WTC11 (cell line): ENCODE measurements around the gene TOR3A. TPM values are rescaled to one million over a fixed set of nuclear protein-coding genes. Genes with fewer than 3 reads are reported as not detected.

Experiments
- ATAC-seq: fragments of 200-7000 bp; cut with Tn5 transposase; 2 replicates; pipeline ENCODE4 v1.10.0; 2021; ENCODE audit warnings: mild to moderate bottlenecking, moderate library complexity
- CTCF ChIA-PET: fragments of 300-600 bp; sonication (Branson Sonifier 250); formaldehyde crosslinking; loops from one replicate; lab custom pipeline; 2021; ENCODE audit warnings: antibody characterized with exemption; lab: Charles Lee
- POLR2A ChIA-PET: fragments of 350-600 bp; sonication (Branson Sonifier 250); formaldehyde crosslinking; loops from one replicate; lab custom pipeline; 2021; ENCODE audit warnings: antibody characterized with exemption; lab: Charles Lee
- DNase-seq: peaks from one replicate; pipeline ENCODE4 v3.0.0; 2021; ENCODE audit warnings: low spot score
- H3K27ac Mint-ChIP-seq: 2 replicates; pipeline ENCODE4 v1.8.0; 2021; ENCODE audit warnings: mixed read lengths
- H3K27me3 Mint-ChIP-seq: 2 replicates; pipeline ENCODE4 v1.8.0; 2021; ENCODE audit warnings: low read depth, mild to moderate bottlenecking, moderate library complexity, mixed read lengths
- H3K36me3 Mint-ChIP-seq: 2 replicates; pipeline ENCODE4 v1.8.0; 2021; ENCODE audit warnings: mixed read lengths
- H3K4me1 Mint-ChIP-seq: 2 replicates; pipeline ENCODE4 v1.8.0; 2022; ENCODE audit warnings: mixed read lengths
- H3K4me3 Mint-ChIP-seq: 2 replicates; pipeline ENCODE4 v1.8.0; 2021; ENCODE audit warnings: mild to moderate bottlenecking, moderate library complexity, mixed read lengths
- H3K9me3 Mint-ChIP-seq: 2 replicates; pipeline ENCODE4 v1.8.0; 2021; ENCODE audit warnings: mixed read lengths
- ATF1 ChIP-seq: sonication (generic); formaldehyde crosslinking; IDR thresholded peaks from 2 replicates; pipeline ENCODE4 v1.8.1; 2023; ENCODE audit warnings: mild to moderate bottlenecking, moderate library complexity, missing genetic modification reagents
- CREM ChIP-seq: sonication (generic); formaldehyde crosslinking; IDR thresholded peaks from 2 replicates; pipeline ENCODE4 v1.8.1; 2022; ENCODE audit warnings: mild to moderate bottlenecking, missing genetic modification reagents, moderate library complexity
- ELF4 ChIP-seq: sonication (generic); formaldehyde crosslinking; IDR thresholded peaks from 2 replicates; pipeline ENCODE4 v1.8.1; 2022; ENCODE audit warnings: low read depth, mild to moderate bottlenecking, moderate library complexity, missing genetic modification reagents
- EMX1 ChIP-seq: fragments of 250-450 bp; sonication (Bioruptor Pico); IDR thresholded peaks from 2 replicates; pipeline ENCODE4 v1.8.0; 2021; ENCODE audit warnings: mild to moderate bottlenecking
- GABPB1 ChIP-seq: sonication (generic); formaldehyde crosslinking; IDR thresholded peaks from 2 replicates; pipeline ENCODE4 v1.8.1; 2023; ENCODE audit warnings: mild to moderate bottlenecking, missing genetic modification reagents
- HMGA2 ChIP-seq: fragments of 250-450 bp; sonication (Bioruptor Pico); IDR thresholded peaks from 2 replicates; pipeline ENCODE4 v1.4.0; 2021; ENCODE audit warnings: mild to moderate bottlenecking, moderate library complexity
- JAZF1 ChIP-seq: fragments of 250-450 bp; sonication (Bioruptor Pico); IDR thresholded peaks from 2 replicates; pipeline ENCODE4 v1.9.0; 2021; ENCODE audit warnings: moderate library complexity, mild to moderate bottlenecking, inconsistent platforms
- KAT7 ChIP-seq: sonication (generic); formaldehyde crosslinking; IDR thresholded peaks from 2 replicates; pipeline ENCODE4 v1.8.1; 2023; ENCODE audit warnings: missing genetic modification reagents, mild to moderate bottlenecking, borderline replicate concordance
- NFATC4 ChIP-seq: fragments of 250-450 bp; sonication (Bioruptor Pico); IDR thresholded peaks from 2 replicates; pipeline ENCODE4 v1.9.0; 2021; ENCODE audit warnings: mild to moderate bottlenecking
- NR1H2 ChIP-seq: sonication (generic); formaldehyde crosslinking; IDR thresholded peaks from 2 replicates; pipeline ENCODE4 v1.9.0; 2021; ENCODE audit warnings: mild to moderate bottlenecking, moderate library complexity, missing genetic modification reagents
- OVOL2 ChIP-seq: fragments of 250-450 bp; sonication (Bioruptor Pico); IDR thresholded peaks from 2 replicates; pipeline ENCODE4 v1.9.0; 2021; ENCODE audit warnings: mild to moderate bottlenecking, borderline replicate concordance
- RORB ChIP-seq: fragments of 250-450 bp; sonication (Bioruptor Pico); IDR thresholded peaks from 2 replicates; pipeline ENCODE4 v1.9.0; 2021; ENCODE audit warnings: mild to moderate bottlenecking
- SP1 ChIP-seq: sonication (generic); formaldehyde crosslinking; conservative IDR thresholded peaks from 2 replicates; pipeline ENCODE4 v1.8.1; 2022; ENCODE audit warnings: missing genetic modification reagents
- STAT6 ChIP-seq: sonication (generic); formaldehyde crosslinking; conservative IDR thresholded peaks from 2 replicates; pipeline ENCODE4 v1.8.1; 2023; ENCODE audit warnings: mild to moderate bottlenecking, low read depth, missing genetic modification reagents, moderate library complexity
- TCF7 ChIP-seq: sonication (generic); formaldehyde crosslinking; IDR thresholded peaks from 2 replicates; pipeline ENCODE4 v1.8.0; 2022; ENCODE audit warnings: mild to moderate bottlenecking, low read depth, missing genetic modification reagents, moderate library complexity
- TEAD1 ChIP-seq: sonication (generic); formaldehyde crosslinking; IDR thresholded peaks from 2 replicates; pipeline ENCODE4 v1.8.0; 2022; ENCODE audit warnings: mild to moderate bottlenecking, missing genetic modification reagents
- TEAD4 ChIP-seq: sonication (generic); formaldehyde crosslinking; IDR thresholded peaks from 2 replicates; pipeline ENCODE4 v1.8.0; 2022; ENCODE audit warnings: mild to moderate bottlenecking, missing genetic modification reagents
- ZNF232 ChIP-seq: sonication (generic); formaldehyde crosslinking; IDR thresholded peaks from 2 replicates; pipeline ENCODE4 v1.8.0; 2022; ENCODE audit warnings: mild to moderate bottlenecking, missing genetic modification reagents
- ZNF281 ChIP-seq: sonication (generic); formaldehyde crosslinking; IDR thresholded peaks from 2 replicates; pipeline ENCODE4 v1.8.0; 2023; ENCODE audit warnings: mild to moderate bottlenecking, missing genetic modification reagents
- ZSCAN18 ChIP-seq: fragments of 250-450 bp; sonication (Bioruptor Pico); IDR thresholded peaks from 2 replicates; pipeline ENCODE4 v2.1.2; 2022; ENCODE audit warnings: mild to moderate bottlenecking, moderate library complexity
- total RNA-seq: library from RNA; stranded (reverse); gene quantifications from 3 replicates; pipeline ENCODE4 v1.2.3, GENCODE V29; 2021
- TF ChIP-seq, protein P1 (sequence below): sonication (generic); formaldehyde crosslinking; IDR thresholded peaks from 2 replicates; pipeline ENCODE4 v1.8.1; 2022; ENCODE audit warnings: low read depth, mild to moderate bottlenecking, moderate library complexity, missing genetic modification reagents, borderline replicate concordance
- TF ChIP-seq, protein P2 (sequence below): fragments of 250-450 bp; sonication (Bioruptor Pico); conservative IDR thresholded peaks from 2 replicates; pipeline ENCODE4 v1.9.0; 2021; ENCODE audit warnings: mild to moderate bottlenecking
- TF ChIP-seq, protein P3 (sequence below): fragments of 250-450 bp; sonication (Bioruptor Pico); IDR thresholded peaks from 2 replicates; pipeline ENCODE4 v1.9.0; 2021; ENCODE audit warnings: moderate library complexity, mild to moderate bottlenecking, inconsistent platforms, borderline replicate concordance
- TF ChIP-seq, protein P4 (sequence below): sonication (generic); formaldehyde crosslinking; IDR thresholded peaks from 2 replicates; pipeline ENCODE4 v1.8.1; 2023; ENCODE audit warnings: mild to moderate bottlenecking, missing genetic modification reagents, moderate library complexity

TOR3A gene
- total RNA-seq, 1 experiment from 2014 or later: 20.5 TPM

GRCh38 chr1:179108644-179109043 lies 26.8 kb downstream of the TOR3A start (continued):
- TF ChIP-seq ZNF281 (CRISPR knock-in tag) (no peak), SP1 (CRISPR knock-in tag) (no peak)

DNA sequence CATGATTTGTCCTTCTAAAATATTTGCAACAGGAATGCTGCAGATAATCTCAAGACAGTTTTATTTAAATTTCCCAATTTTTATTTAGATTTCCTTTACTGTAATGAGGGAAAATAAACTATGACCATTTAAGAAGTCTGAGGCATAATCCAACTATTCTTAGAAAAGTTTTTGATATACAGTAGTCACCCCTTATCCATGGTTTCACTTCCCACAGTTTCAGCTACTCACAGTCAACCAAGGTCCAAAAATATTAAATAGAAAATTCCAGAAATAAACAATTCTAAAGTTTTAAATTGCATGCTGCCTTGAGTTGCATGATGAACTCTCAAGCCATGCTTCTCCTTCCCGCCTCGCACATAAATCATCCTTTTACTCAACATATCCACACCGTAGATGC lies 33.3 kb downstream of the TOR3A start:
- H3K27ac Mint-ChIP-seq: peak overlapping the region; percentile 72; the same call in 1 of the 2 replicates
- H3K27me3 Mint-ChIP-seq: no peaks in the 10 kb centered on the region
- TF ChIP-seq ATF1 (CRISPR knock-in tag): no peak
- no peak for TF ChIP-seq NR1H2 (CRISPR knock-in tag)
- TF ChIP-seq, protein P1, sequence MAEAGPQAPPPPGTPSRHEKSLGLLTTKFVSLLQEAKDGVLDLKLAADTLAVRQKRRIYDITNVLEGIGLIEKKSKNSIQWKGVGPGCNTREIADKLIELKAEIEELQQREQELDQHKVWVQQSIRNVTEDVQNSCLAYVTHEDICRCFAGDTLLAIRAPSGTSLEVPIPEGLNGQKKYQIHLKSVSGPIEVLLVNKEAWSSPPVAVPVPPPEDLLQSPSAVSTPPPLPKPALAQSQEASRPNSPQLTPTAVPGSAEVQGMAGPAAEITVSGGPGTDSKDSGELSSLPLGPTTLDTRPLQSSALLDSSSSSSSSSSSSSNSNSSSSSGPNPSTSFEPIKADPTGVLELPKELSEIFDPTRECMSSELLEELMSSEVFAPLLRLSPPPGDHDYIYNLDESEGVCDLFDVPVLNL (CRISPR knock-in tag): no peak
- no peak for TF ChIP-seq STAT6 (CRISPR knock-in tag)
- TF ChIP-seq, protein P2, sequence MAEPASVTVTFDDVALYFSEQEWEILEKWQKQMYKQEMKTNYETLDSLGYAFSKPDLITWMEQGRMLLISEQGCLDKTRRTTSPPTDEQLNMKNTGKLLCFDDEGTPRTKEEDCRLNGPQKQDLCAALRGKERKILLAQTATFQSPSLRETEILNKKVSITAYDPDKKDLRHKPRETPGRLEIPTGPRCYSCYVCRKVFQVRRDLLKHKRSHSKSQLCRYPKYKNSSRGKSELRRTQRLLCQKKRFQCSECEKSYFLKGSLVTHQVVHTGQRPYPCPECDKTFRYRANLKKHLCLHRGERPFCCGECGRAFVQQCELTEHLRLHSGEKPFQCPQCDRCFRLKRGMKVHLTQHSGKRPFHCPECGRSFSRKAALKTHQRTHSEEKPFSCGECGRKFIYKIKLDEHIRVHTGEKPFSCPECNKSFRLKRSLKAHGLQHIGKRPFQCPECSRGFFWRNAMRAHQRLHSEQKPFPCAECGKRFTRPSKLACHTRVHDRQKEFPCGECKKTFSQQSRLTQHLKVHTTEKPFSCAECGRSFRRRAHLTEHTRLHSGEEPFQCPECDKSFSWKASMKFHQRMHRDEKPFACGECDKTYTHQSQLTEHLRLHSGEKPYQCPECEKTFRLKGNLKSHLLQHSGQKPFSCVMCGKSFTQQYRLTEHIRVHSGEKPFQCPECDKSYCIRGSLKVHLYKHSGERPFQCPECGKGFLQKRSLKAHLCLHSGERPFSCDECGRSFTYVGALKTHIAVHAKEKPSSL (CRISPR knock-in tag): no peak
- TF ChIP-seq, protein P3, sequence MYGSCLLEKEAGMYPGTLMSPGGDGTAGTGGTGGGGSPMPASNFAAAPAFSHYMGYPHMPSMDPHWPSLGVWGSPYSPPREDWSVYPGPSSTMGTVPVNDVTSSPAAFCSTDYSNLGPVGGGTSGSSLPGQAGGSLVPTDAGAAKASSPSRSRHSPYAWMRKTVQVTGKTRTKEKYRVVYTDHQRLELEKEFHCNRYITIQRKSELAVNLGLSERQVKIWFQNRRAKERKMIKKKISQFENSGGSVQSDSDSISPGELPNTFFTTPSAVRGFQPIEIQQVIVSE (CRISPR knock-in tag): no peak
- no peak for TF ChIP-seq RORB (CRISPR knock-in tag)
- no peak for TF ChIP-seq TEAD1 (CRISPR knock-in tag)
- no peak for TF ChIP-seq ZSCAN18
- ChIA-PET CTCF (interaction anchor here (1.1 kb wide), 1 partner anchor 28 kb away, joined by 3 read pairs; no protein-coding TSS in a partner anchor), POLR2A (no interaction called here)
- no peak overlapping the region for H3K4me3 Mint-ChIP-seq
- H3K4me1 Mint-ChIP-seq: peaks cover 8% of the 10 kb centered on the region
- ATAC-seq (no peak), DNase-seq (no peak)
- H3K9me3 Mint-ChIP-seq: no peaks in the 10 kb centered on the region
- peaks cover 35% of the 10 kb centered on the region for H3K36me3 Mint-ChIP-seq

DNA sequence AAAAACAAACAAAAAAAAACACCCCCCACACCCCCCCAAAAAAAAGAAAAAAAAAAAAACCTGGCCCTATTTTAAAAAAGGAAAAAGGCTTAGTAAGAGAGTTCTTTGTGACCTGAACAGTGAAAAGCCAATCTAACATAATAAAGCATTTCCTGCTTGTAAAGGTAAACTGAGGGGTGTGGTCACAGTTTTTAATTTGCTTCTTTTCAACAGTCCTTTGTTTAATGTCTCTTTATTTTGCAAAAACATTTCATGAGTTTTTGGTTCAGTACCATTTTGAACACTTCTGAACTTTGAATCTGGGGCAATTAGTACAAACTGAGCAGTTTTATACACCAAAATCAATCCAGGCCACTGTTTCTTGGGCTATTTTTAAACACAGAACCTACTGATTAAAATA lies 37.6 kb downstream of the TOR3A start:
- Mint-ChIP-seq H3K4me3 (no peak overlapping the region), H3K27me3 (no peaks in the 10 kb centered on the region), H3K36me3 (peaks cover 22% of the 10 kb centered on the region), H3K27ac (peak overlapping the region; percentile 48), H3K9me3 (no peaks in the 10 kb centered on the region), H3K4me1 (peaks cover 12% of the 10 kb centered on the region)
- ChIA-PET CTCF (interaction anchor here (1.3 to 2.1 kb wide), 4 partner anchors 9 to 250 kb away, joined by 3 to 14 read pairs (median 5); no protein-coding TSS in a partner anchor), POLR2A (no interaction called here)
- DNase-seq (no peak), ATAC-seq (no peak)
- no peak for TF ChIP-seq ZNF232
- TF ChIP-seq CREM (CRISPR knock-in tag): no peak
- no peak for TF ChIP-seq GABPB1 (CRISPR knock-in tag)
- TF ChIP-seq HMGA2 (CRISPR knock-in tag): no peak
- TF ChIP-seq, protein P4, sequence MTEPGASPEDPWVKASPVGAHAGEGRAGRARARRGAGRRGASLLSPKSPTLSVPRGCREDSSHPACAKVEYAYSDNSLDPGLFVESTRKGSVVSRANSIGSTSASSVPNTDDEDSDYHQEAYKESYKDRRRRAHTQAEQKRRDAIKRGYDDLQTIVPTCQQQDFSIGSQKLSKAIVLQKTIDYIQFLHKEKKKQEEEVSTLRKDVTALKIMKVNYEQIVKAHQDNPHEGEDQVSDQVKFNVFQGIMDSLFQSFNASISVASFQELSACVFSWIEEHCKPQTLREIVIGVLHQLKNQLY (CRISPR knock-in tag): no peak
- TF ChIP-seq EMX1 (CRISPR knock-in tag): no peak
- no peak for TF ChIP-seq NR1H2 (CRISPR knock-in tag)
- TF ChIP-seq JAZF1: no peak
- no peak for TF ChIP-seq TEAD4 (CRISPR knock-in tag)
- TF ChIP-seq ELF4 (CRISPR knock-in tag): no peak
- TF ChIP-seq TCF7: no peak
- TF ChIP-seq NFATC4 (CRISPR knock-in tag): no peak
- TF ChIP-seq OVOL2 (CRISPR knock-in tag): no peak
- no peak for TF ChIP-seq KAT7 (CRISPR knock-in tag)
